HG03175 (cell line): ENCODE data around the gene GON7.
"Not testable (repeated sequence)": the region's sequence is repeated elsewhere in the genome, so short reads cannot be mapped to it uniquely, and the experiment has no call there.

Experiments
- ATAC-seq: cut with Tn5 transposase; IDR thresholded peaks from one replicate; pipeline ENCODE4 v1.9.1; 2021; ENCODE audit warnings: mild to moderate bottlenecking, moderate library complexity; ENCODE audit not compliant: unreplicated experiment

The GON7 gene

GRCh38 chr14:93159625-93160352, 47.1 kb downstream of the GON7 start:
- ATAC-seq, result not testable (repeated sequence)

GRCh38 chr14:93158349-93158748, 48.5 kb downstream of the GON7 start:
- ATAC-seq, result not testable (repeated sequence)

GRCh38 chr14:93156693-93157369, 50.0 kb downstream of the GON7 start:
- ATAC-seq, result no peak

- ATAC-seq, result no peak
These were observed 51.2 kb downstream of the GON7 start for GRCh38 chr14:93155667-93156066.

GRCh38 chr14:93153121-93153520, 53.7 kb downstream of the GON7 start:
- ATAC-seq, result no peak
